ENCODE data around the gene TAGAP. TPM values are rescaled to one million over a fixed set of nuclear protein-coding genes. Genes with fewer than 3 reads are reported as not detected.

Gene TAGAP
- polyA plus RNA-seq, 1 of the 3 experiments (the other 2 are of a cell fraction), result not detected

DNA sequence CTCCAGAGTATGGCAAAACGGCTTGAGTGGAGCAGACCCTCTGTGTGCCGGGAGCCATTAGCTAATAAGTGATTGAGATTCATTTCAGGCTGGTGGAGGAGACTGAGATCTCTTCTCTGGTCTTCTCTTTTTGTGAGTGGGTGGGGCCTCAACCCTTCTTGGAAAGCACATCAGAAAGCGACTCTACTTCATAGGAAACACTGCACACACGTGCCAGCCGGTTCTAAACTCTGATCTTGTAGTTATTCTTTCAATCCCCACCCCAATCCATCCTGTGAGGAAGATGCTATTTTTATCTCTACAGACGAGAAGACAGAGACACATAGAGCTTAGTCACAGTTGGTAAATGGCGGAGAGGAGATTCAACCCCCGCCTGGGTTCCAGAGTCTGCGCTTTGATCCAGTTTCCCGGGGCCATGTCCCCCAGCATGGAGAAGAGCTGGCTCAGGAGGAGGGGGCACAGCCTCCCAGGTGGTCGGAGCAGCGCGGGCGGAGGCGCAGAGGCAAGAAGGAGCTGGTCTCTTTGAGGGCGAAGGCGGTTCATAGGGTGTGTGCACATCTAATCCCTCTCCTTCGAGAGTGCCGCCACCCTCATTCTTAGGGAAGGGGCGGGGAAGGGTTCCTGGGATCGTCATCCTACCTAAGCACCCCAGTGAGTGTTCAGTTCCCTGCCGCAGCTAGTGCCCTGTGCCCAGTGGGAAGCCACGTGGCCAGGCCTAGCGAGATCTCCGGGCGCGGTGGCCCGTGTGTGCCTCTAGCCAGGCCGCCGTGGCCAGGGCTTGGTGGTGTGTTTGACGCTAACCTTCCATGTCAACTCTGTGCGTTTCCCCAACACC lies 49.0 kb upstream of the TAGAP start (continued):
- TF ChIP-seq SMC3 (IDR thresholded peaks at IDR 0.05; ENCODE audit: low read depth, low read length) (no peak), RCOR1 (IDR thresholded peaks at IDR 0.05; ENCODE audit: low read length) (no peak), FOXM1 (IDR thresholded peaks at IDR 0.05; ENCODE audit: low read depth) (no peak), YY1 (IDR thresholded peaks at IDR 0.05; ENCODE audit: low read depth) (no peak), TAF1 (IDR thresholded peaks at IDR 0.05; ENCODE audit: borderline replicate concordance, low read depth, low read length) (no peak), MXI1 (IDR thresholded peaks at IDR 0.05; ENCODE audit: low read depth, low read length) (no peak)

GRCh38 chr6:159092631-159093030 lies 47.8 kb upstream of the TAGAP start:
- Histone ChIP-seq H3K4me2 (no peak overlapping the region), H3K9ac (no peak overlapping the region), H3K27ac (ENCODE audit: low read depth in 2 of 2, low read length in 1 of 2) (no peak overlapping the region), H4K20me1 (ENCODE audit: insufficient read depth) (no peaks in the 10 kb centered on the region), H3K36me3 (replicated peaks in 1 of 2; ENCODE audit: control insufficient read depth in 1 of 2, insufficient read depth in 2 of 2, low read length in 1 of 2) (no peaks in the 10 kb centered on the region), H3K9me2 (no peaks in the 10 kb centered on the region), H3K79me2 (ENCODE audit: insufficient read depth) (no peaks in the 10 kb centered on the region), H3F3A (replicated peaks; ENCODE audit: insufficient read depth) (no peaks in the 10 kb centered on the region), H2AFZ (ENCODE audit: low read depth) (no peak overlapping the region), H3K4me1 (ENCODE audit: control insufficient read depth in 1 of 2, insufficient read depth in 2 of 2, low read depth in 1 of 2, low read length in 1 of 2) (no peaks in the 10 kb centered on the region), H3K27me3 (ENCODE audit: insufficient read depth) (no peaks in the 10 kb centered on the region; the same call in 1 of the 2 replicates), H3K4me3 (ENCODE audit: low read depth in 2 of 2, low read length in 1 of 2) (no peak overlapping the region), H3K9me3 (no peaks in the 10 kb centered on the region)
- TF ChIP-seq, protein P1, sequence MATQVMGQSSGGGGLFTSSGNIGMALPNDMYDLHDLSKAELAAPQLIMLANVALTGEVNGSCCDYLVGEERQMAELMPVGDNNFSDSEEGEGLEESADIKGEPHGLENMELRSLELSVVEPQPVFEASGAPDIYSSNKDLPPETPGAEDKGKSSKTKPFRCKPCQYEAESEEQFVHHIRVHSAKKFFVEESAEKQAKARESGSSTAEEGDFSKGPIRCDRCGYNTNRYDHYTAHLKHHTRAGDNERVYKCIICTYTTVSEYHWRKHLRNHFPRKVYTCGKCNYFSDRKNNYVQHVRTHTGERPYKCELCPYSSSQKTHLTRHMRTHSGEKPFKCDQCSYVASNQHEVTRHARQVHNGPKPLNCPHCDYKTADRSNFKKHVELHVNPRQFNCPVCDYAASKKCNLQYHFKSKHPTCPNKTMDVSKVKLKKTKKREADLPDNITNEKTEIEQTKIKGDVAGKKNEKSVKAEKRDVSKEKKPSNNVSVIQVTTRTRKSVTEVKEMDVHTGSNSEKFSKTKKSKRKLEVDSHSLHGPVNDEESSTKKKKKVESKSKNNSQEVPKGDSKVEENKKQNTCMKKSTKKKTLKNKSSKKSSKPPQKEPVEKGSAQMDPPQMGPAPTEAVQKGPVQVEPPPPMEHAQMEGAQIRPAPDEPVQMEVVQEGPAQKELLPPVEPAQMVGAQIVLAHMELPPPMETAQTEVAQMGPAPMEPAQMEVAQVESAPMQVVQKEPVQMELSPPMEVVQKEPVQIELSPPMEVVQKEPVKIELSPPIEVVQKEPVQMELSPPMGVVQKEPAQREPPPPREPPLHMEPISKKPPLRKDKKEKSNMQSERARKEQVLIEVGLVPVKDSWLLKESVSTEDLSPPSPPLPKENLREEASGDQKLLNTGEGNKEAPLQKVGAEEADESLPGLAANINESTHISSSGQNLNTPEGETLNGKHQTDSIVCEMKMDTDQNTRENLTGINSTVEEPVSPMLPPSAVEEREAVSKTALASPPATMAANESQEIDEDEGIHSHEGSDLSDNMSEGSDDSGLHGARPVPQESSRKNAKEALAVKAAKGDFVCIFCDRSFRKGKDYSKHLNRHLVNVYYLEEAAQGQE (IDR thresholded peaks at IDR 0.05; ENCODE audit: low read depth, low read length), result no peak
- TF ChIP-seq CHD2 (IDR thresholded peaks at IDR 0.05; ENCODE audit: low read length, partially characterized antibody) (no peak), RCOR1 (IDR thresholded peaks at IDR 0.05; ENCODE audit: low read length) (no peak), YY1 (IDR thresholded peaks at IDR 0.05; ENCODE audit: low read depth) (no peak)
- WGBS (ENCODE audit: low lambda C conversion rate), result 49% methylated on average over 5 of the region's 5 CpGs
- DNase-seq, result no peak
- ChIA-PET CTCF (interaction anchor here (0.8 to 3.5 kb wide), 3 partner anchors 12 to 43 kb away, joined by 3 to 14 read pairs (median 5); no protein-coding TSS in a partner anchor), POLR2A (no interaction called here)

All from SK-N-SH (cell line).